ENCODE measurements around the gene SUGCT.

Gene SUGCT

GRCh38 chr7:40482845-40483244 lies 348.0 kb downstream of the SUGCT start:
- no peak for DNase-seq

GRCh38 chr7:40483630-40484029 lies 348.8 kb downstream of the SUGCT start:
- DNase-seq, result no peak

GRCh38 chr7:40489844-40490602 lies 355.2 kb downstream of the SUGCT start:
- DNase-seq, result no peak

GRCh38 chr7:40490603-40490924 lies 355.8 kb downstream of the SUGCT start:
- no peak for DNase-seq

GRCh38 chr7:40492946-40493345 lies 358.1 kb downstream of the SUGCT start:
- no peak for DNase-seq

- no peak for DNase-seq
These were observed 358.8 kb downstream of the SUGCT start for GRCh38 chr7:40493609-40494051.

GRCh38 chr7:40498924-40499510 lies 364.2 kb downstream of the SUGCT start:
- no peak for DNase-seq

- no peak for DNase-seq
These were observed 364.9 kb downstream of the SUGCT start for GRCh38 chr7:40499718-40500117.

- DNase-seq, result no peak
These were observed 365.4 kb downstream of the SUGCT start for GRCh38 chr7:40500219-40500618.

GRCh38 chr7:40502359-40502758 lies 367.6 kb downstream of the SUGCT start:
- no peak for DNase-seq

GRCh38 chr7:40506158-40506557 lies 371.4 kb downstream of the SUGCT start:
- DNase-seq, result no peak

- no peak for DNase-seq
These were observed 372.4 kb downstream of the SUGCT start for GRCh38 chr7:40507166-40507565.

GRCh38 chr7:40509287-40509996 lies 374.6 kb downstream of the SUGCT start:
- DNase-seq, result no peak

- no peak for DNase-seq
These were observed 381.6 kb downstream of the SUGCT start for GRCh38 chr7:40516376-40516775.

GRCh38 chr7:40519009-40519408 lies 384.2 kb downstream of the SUGCT start:
- no peak for DNase-seq

- no peak for DNase-seq
These were observed 386.4 kb downstream of the SUGCT start for GRCh38 chr7:40520986-40521738.

GRCh38 chr7:40525764-40526163 lies 391.0 kb downstream of the SUGCT start:
- DNase-seq, result no peak

- DNase-seq, result no peak
These were observed 392.3 kb downstream of the SUGCT start for GRCh38 chr7:40526951-40527715.

- no peak for DNase-seq
These were observed 392.9 kb downstream of the SUGCT start for GRCh38 chr7:40527723-40528122.

GRCh38 chr7:40530292-40530691 lies 395.5 kb downstream of the SUGCT start:
- no peak for DNase-seq

- no peak for DNase-seq
These were observed 397.2 kb downstream of the SUGCT start for GRCh38 chr7:40531956-40532355.

- no peak for DNase-seq
These were observed 400.9 kb downstream of the SUGCT start for GRCh38 chr7:40535678-40536077.

GRCh38 chr7:40536421-40536820 lies 401.6 kb downstream of the SUGCT start:
- DNase-seq, result no peak
